Activated T-cell treated with anti-CD3 and anti-CD28 coated beads for 24 hours (primary cell): Measurements from ENCODE around the gene PTCHD4.

Experiments used
- DNase-seq: peaks from one replicate; pipeline ENCODE4 v3.0.0-alpha.2; 2020; ENCODE audit warnings: low read depth

The PTCHD4 gene

DNA sequence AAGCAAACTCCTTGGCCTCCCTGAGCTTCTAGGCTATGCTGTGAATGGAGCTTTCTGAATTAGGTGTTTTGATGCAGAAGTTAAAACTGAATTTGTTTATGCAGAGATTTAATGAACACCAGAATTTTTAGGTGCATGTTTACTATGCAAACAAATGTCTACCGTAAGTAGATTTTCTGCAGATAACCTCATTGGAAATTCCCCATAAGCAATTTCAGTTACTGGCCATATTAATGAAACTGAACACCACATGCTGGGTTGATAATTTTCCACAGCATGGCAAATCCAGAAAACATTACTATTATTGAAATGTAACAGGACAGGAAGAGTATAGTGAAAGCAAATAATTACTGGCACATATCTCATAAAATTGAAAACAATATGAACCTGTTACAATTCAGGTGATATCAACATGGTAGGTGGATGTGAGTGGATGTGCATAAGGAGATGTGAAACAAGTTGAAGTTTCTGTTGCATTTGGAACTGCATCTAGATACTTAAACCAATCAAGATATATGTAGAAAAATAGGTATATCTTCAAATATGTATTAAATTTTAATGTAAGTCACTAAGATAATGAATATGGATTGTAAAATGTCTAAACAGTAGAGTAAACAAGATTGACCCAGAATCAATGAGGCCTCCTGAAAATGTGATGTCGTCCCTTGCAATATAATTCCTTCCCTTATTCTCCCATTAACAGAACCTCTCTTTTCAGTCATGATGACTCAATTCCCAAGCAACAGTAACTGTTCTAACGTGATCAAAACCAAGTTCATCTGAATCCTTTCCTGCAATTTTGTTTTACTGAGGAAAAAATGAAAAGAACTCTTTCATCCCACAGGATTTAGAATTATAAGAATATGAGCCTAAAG lies 11.0 kb downstream of the PTCHD4 start:
- DNase-seq: no peak

DNA sequence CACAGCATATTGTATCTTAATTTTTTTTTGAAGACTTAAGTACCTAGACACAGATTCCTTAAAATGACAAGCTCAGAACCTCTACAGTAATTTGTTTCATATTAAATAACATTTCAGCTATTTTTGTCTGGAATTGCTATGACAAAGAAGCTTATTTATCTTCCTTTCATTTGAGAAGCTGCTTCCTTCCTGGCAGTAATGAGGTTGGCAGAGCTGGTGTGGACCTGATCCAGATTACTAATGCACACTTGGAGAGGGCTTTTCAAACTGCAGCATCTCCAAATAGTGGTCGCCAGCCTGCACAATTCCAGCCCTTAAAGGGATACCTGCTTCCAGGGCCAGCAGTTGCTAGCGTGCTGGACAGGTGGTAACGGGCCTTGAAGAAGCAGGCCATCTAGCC lies 12.1 kb downstream of the PTCHD4 start:
- no peak for DNase-seq

DNA sequence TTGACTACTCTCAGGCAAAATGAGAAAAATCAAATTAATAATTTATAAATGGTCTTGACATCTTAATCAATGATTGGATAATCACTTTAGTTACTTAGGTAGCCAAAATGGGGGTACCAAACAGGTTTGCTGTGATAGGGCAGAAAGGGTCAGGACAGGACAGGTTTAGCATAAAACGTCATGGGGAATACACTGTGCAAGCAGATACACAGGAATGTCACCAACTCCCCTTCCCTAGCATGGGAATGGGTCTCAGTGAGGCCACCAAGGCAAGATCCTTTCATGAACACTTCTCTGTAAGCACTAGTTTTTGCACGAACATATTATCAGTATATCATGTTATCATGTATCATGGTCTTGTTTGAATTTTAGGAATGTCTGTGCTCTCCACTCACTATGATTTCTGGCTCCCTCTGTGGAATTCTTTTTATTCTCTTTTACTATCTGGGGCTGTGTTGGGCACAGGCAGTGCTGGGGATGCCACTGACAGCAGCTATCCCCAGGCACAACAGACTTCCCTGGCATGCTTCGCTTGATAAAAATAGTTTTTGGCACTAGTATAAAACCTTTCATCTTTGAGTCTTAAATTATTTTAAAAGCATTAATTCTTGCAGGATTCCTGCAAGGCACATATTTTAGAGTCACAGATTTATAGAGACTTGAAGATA lies 18.3 kb downstream of the PTCHD4 start:
- DNase-seq: no peak

DNA sequence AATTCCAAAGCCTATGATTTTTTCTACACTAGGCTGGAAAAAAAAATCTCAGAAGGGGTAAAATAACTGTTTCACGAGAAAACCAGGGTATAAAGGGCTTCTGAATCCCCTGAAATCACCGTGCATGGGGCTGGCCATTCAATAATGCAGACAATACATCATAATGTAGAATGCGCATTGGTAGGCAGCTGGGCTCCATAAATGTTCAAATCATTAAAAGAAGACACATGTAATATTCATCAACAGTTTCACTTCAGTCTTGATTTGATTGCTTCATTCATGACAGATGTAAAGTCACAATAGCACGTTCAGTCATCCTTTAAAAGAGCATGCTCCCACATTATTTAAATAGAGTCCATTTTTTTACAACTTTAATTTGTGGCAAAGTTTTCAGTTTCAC lies 20.5 kb downstream of the PTCHD4 start:
- DNase-seq: no peak

DNA sequence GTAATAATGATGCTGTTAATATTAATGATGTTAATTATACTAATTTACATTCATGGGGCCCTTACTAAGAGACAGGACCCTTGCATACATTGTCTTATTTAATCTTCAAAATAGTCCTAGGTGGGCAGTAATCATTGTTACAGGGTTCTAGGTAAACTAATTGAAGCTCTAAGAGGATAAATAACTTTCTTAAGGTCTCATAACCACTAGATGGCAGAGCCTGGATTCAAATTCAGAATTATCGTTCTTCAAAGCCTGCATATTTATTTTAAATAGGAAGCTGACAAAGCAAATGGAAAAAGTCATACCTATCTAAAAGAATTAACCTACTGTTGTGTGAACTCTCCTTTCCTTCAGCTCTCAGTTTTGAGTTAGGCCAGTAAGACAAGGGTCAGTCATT lies 23.5 kb downstream of the PTCHD4 start:
- DNase-seq: no peak

DNA sequence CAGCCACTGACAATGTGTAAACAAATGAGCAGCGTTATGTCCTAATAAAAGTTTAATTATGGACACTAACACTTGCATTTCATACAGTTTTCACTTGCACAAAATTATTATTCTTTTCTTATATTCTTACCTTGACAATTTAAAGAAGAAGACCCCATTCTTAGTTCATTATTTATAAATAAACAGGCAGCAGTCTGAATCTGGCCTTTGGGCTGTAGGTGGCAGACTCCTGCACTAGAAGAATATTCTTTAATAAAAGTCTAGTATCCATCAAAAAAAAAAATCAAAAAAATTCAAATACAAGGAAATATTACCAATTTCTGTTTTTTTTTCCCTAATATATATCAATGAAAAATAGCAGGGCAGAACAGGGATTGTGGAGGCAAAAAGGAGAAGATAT lies 24.8 kb downstream of the PTCHD4 start:
- DNase-seq: no peak

DNA sequence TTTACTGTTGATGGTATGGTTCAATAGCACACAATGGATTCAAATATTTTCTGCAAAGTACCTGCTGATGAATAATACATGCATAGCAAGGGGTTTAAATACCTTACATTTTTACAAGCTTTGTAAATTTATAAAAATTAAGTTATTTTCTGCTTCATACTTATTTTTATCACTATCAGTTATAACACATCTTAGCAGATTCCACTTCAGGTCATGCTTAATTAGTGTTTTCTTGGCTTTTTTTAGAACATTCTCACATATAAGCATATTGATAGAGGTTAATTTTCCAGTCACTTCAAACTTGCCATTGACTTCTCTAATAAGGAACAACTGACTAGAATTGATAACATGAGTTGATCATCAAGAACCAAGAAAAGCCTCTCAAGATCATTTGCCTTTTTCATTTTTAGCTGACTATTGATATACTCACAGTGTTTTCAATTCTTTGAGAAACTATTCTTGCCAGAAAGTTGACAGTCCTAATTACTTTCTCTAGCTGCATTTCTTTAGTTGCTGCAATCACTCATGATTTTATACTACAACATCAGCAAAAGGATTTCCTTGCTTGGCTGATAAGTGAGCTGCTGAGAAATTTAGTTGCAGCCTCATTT lies 25.8 kb downstream of the PTCHD4 start:
- DNase-seq: no peak

DNA sequence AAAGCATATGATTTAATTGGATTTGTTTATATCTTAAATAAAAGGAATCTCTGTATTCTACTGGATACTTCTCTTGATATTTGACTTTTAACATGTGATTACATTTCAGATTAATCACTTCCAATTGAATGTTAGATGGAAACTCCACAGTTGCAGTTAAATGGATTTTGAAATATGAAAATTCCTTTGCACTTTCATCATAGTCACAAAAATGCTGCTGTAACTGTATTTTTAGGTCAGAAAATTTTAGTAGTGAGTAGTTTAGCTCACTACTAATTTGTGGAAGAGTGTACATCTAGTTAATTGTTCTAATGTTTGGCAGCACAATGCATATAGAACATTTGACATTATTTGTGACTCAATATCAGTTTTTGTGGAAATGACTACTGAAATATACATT lies 26.8 kb downstream of the PTCHD4 start:
- no peak for DNase-seq

DNA sequence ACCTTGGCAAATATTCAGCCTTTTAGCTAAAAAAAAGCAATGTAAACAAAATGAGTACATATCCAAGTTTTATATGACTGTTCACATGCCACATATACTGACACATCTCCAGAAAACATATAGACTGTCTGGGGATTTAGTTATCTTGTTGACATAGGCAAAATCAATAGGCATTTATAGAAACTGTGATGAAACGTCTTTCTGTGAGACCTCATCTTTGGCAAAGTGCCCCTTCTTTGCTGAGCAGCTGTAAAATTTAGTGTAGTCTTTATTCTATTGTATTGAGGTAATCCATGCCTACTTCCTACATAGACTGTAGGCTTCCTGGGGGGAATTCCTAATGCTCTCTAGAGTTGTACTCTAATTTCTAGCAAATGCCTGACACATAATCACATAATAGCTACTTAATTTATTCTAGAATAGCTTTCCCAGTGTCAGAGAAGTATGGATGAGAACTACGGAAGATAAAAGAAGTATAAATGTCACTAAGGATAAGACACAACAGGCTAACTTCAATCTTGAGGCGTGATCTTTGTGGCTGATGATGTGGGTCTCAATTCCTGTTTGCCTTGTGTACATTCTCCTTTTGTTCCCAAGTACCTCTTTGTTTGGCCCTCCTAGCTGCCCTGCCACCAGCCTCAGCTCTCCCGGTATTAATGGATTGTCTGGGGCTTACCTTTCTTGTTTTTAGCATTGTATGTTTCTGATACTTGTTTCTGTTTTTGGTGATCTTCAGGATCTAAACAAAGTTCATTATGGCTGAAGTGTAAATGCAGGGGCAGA lies 30.6 kb downstream of the PTCHD4 start:
- DNase-seq: no peak

DNA sequence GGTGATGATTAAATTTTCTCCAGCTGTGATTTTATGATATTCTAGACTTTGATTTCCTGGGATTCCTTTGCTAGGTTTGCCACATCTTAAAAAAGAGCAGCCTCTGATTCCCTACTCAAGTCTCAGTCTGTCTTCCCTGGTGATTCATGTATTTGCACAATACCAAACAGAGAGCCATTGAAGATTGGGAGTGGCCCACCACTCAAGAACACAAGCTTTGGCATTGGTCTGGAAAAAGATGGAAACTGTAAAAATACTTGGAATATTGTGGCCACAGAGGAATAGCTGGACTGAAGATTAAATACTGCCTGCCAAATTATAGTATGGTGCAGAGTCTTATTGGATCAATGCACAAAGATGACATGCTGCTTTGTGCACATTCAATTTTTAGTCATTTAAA lies 32.9 kb downstream of the PTCHD4 start:
- DNase-seq: no peak

DNA sequence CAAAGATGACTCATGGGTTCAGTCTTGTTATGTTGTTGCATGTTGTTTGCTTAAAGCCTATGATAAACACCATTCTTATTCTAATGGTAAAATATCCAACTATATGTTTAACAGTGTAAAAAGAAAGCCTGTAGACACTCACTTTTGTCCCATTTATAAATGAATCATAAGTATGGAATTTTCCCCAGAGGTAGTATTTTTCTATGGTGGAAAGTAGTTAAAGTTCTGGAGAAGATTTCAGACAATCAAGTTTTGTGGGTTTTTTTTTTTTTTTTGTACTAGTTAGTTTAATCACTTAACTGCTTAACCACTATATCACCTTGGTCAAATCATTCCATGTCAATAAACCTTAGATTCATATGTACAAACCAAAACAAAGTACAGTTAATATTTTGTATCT lies 35.8 kb downstream of the PTCHD4 start:
- DNase-seq: no peak

DNA sequence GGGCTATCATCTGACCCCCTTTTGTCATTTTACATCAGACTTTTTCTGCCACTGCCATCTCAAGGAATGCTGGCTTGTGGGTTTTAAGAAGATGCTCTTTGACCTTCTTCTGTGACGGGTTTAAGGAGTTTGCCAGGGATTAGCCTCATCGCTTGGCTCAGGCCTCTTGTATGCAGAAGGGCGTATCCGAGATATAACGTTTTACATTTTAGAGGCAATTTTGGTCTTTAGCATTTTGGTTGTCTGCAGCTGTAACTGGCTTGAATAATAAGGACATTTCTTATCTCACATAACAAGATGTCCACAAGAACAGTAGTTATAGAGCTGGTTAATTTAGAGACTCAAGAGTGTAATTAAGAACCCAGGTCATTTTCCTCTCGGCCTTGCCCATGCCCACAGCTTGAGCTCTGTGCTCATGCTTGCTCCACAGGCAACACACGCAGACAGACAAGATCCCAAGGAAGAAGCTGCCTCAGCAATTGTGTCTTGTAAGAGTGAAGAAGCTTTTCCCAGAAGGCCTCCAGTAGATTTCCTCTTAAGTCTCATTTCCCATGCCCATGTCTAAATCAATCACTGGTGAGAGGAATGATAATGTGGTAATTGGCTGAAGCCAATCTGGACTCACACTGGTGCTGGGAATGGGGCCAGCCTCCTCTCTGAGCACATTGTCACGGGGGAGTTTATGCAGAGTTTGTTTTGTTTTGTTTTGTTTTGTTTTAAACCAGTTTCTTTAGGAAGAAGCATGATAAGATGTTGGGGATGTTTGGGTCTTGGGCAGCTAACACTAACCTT lies 36.8 kb downstream of the PTCHD4 start:
- no peak for DNase-seq

DNA sequence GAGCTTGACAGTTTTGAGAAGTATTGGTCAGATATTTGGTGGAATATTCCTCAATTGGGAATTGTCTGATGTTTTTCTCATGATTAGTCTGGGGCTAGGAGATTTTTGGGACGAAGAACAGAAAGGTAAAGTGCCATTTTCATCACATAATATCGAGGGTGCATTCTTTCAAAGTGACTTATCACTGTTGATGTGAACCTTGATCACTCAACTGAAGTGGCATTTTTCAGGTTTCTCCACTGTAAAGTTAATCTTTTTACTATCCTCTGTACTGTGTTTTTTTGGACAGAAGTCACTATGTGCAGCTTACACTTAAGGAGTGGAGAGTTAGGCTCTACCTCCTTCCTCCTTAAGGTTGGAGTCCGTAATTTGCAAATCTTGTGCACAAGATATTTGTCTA lies 39.2 kb downstream of the PTCHD4 start:
- DNase-seq: no peak

DNA sequence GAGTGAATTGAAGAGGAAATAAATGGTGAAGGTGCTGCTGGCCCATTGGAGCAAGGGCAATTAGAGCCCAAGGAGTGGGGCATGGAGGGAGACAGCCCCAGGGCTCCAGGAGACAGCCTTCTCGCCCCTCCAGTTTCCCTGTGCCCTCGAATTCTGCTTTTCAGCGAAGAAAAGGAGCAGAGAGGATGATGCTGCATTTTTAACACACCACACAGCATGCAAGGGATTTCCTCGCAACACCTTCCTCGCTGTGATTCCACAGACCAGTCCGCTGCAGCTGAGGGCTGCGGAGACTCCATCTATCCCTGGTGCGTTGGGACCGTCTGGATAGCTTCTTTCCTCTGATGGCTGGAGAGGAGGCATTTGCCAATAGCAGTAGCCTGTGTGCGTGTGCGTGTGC lies 41.7 kb downstream of the PTCHD4 start:
- no peak for DNase-seq

DNA sequence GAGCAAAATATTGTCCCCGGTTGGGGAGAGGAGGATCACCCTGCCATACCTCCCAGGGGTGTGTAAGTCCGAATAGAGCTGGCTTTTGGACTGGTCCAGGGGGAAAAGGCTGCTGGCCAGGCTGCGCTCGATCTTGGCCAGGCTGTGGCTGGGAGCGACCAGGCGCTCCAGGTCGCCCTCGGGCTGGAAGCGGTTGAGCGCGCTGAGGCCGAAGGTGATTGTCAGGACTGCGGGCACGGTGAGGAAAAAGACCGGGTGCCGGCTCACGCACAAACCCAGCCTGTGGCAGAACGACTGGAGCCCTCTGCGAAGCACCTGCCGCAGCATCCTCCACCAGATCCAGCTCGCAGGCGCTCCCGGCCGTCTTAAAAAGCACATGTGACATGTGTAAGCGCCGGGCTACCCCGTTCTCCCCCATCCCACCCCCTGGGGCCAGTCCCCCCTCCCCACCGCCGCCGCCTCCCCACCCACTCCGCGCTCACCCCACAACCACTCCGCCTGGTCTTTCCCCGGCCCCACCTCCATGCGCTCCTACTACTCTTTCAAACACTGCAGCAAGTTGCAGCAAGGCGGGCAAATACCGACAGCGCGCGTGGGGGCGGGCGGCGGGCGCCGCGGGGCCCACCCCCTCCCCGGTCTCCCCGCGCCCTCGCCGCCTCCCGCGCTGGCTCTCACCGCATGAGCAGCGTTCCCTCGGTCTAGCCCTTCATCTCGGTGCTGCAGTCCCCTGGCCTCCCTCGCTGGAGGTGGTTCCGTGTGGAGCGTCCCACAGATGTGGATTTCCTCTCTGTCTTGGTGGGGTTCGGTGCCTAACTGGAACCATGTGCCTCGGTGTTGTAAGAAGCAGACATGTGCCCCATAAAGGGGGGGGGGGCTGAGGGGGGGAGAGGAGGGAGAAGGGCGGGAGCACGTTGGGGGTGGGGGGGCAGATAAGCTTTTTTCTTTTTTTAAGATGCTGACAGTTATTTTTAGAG lies 42.4 kb downstream of the PTCHD4 start:
- no peak for DNase-seq

DNA sequence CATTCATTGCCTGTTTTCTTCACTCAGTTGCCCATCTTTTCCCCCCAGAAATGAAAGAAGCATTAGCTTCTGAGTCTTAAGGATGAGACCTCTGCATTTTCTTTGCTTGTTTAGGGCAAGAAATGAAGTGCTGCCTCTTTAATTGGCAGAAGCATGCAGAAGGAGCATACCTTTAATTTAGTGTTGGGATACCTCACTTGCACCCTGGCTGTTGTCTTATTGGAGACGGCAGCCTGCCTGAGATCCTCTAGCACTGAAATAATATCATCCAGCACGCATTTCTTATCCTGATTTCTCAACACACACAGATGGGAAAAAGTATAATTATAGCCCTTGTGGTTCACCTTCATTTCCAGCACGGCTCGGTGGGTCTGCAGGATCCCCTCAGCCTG lies 43.1 kb downstream of the PTCHD4 start:
- DNase-seq: no peak

DNA sequence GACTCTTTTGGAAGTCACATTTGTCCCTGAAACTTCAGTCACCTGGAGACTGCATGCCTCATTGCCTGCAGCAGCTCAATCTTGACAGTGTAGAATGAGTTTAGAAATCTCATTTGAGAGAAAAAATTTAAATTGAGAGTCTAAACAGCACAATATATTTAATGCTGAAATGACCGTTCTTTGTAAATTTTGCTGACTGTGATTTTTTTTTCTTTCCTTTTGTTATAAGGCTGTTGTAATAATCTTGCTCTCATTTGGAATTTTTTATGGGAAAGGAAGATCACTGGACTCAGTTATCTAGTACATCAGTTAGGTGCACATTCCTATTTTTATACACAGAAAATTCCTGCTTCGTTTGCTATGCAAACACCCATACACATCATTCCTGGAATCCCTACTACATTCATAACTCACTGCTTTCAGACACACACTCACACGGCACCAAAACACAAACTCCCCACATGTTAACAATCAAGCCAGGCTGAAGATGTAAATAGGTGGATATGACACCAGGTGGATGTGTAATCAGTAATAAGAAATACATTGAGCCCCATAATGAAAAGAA lies 43.8 kb downstream of the PTCHD4 start:
- no peak for DNase-seq

DNA sequence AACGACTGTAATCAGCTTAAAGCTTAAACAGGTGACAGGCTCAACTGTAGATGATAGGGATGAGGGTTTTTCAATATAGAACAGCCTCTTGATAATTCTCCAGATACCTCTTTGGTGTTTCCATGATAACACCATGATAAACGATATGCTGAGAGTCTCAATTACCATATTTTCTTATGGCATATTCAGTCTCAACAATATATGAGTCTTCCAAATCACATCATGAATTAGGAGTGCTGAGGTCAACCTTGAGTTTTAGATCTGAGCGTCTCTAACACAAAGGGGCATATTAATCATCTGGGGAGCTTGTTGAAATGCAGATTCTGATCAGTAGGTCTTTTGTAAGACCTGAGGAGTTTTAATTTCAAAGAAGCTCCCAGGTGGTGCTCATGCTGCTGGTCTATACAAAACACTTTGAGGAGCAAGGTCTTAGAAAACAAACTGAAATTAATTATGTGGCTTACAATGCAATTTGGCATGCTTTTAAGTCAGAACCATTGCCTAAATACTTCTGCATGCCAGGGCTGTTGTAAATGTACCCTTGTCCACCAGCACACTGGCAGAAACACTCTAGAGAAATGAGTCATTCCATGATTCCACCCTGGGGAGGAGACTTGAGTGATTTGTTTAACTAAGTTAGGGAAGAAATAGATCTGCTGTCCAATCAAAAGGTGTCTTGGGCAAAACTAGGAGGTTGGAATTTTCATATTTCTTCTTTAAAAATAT lies 49.6 kb downstream of the PTCHD4 start:
- DNase-seq: no peak
